Lower lobe of right lung (tissue), 2 donors: ENCODE measurements around the gene ARMC7. TPM values are rescaled to one million over a fixed set of nuclear protein-coding genes. Genes with fewer than 3 reads are reported as not detected.

Experiments used
- ATAC-seq, 2 donors: fragments of 200-7000 bp; cut with Tn5 transposase; one replicate each; pipeline ENCODE4 v1.9.1; 2020 to 2022; ENCODE audit warnings: mild to moderate bottlenecking in 2 of 2, moderate library complexity in 2 of 2
- DNase-seq: peaks from one replicate; pipeline ENCODE4 v3.0.0-alpha.2; 2020
- H3K27ac ChIP-seq: fragments of 200-600 bp; one replicate; pipeline ENCODE4 v1.8.0; 2022
- H3K27me3 ChIP-seq: fragments of 200-600 bp; one replicate; pipeline ENCODE4 v1.8.0; 2022; ENCODE audit warnings: low read depth
- H3K36me3 ChIP-seq: fragments of 200-600 bp; one replicate; pipeline ENCODE4 v1.8.0; 2022; ENCODE audit warnings: mild to moderate bottlenecking
- H3K4me1 ChIP-seq: fragments of 200-600 bp; one replicate; pipeline ENCODE4 v1.8.0; 2022
- H3K4me3 ChIP-seq: fragments of 200-600 bp; one replicate; pipeline ENCODE4 v1.8.0; 2022; ENCODE audit warnings: mild to moderate bottlenecking
- H3K9me3 ChIP-seq: fragments of 200-600 bp; one replicate; pipeline ENCODE4 v1.8.0; 2022
- intact Hi-C: fragments of 100-400 bp; cut with DNase I; formaldehyde crosslinking; loops from one replicate; pipeline ENCODE4 v1.11.0; 2022
- total RNA-seq: library from RNA; stranded (reverse); fragmentation: NEBNext Ultra II Directional; extraction: Animal tissue kit (Norgen Biotek cat#: 25700); gene quantifications from one replicate; pipeline ENCODE4 v1.2.1, GENCODE V29; 2021
- TF ChIP-seq, protein P1 (sequence below): fragments of 200-600 bp; IDR thresholded peaks from one replicate; pipeline ENCODE4 v1.8.0; 2022; ENCODE audit warnings: antibody characterized with exemption, mild to moderate bottlenecking
- donor health status: DM: no; HTN: yes; CAD: no; lungs with severe emphysema.

Gene ARMC7
- total RNA-seq, 1 donor from 2014 or later, result 16.7 TPM

DNA sequence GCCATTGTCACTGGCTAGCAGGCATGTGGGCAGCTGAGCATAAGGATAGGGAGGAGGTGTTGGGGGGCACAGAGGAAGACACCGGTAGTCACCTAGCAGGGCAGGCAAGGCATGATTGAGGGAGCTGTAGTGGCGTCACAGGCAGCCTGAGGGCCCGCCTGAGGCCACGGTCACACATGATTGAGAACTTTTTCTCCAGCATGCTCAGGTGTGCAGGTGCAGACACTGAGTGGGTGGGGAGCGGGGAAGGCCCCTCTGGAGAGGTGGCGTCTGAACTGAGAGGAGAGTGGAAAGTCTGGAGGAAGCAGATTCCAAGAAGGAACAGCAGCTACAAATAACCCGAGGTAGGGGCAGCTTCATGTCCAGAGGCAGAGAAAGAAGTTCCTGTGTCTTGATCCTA lies 10.9 kb upstream of the ARMC7 start:
- intact Hi-C loops, result no loop called here
- TF ChIP-seq, protein P1, sequence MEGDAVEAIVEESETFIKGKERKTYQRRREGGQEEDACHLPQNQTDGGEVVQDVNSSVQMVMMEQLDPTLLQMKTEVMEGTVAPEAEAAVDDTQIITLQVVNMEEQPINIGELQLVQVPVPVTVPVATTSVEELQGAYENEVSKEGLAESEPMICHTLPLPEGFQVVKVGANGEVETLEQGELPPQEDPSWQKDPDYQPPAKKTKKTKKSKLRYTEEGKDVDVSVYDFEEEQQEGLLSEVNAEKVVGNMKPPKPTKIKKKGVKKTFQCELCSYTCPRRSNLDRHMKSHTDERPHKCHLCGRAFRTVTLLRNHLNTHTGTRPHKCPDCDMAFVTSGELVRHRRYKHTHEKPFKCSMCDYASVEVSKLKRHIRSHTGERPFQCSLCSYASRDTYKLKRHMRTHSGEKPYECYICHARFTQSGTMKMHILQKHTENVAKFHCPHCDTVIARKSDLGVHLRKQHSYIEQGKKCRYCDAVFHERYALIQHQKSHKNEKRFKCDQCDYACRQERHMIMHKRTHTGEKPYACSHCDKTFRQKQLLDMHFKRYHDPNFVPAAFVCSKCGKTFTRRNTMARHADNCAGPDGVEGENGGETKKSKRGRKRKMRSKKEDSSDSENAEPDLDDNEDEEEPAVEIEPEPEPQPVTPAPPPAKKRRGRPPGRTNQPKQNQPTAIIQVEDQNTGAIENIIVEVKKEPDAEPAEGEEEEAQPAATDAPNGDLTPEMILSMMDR, result no peak
- H3K9me3 ChIP-seq, result no peaks in the 10 kb centered on the region
- H3K36me3 ChIP-seq, result peaks cover 40% of the 10 kb centered on the region
- no peaks in the 10 kb centered on the region for H3K27me3 ChIP-seq
- no peak for ATAC-seq
- H3K4me1 ChIP-seq, result peaks cover 25% of the 10 kb centered on the region
- H3K27ac ChIP-seq, result no peak overlapping the region
- H3K4me3 ChIP-seq, result no peak overlapping the region
- DNase-seq, result no peak

DNA sequence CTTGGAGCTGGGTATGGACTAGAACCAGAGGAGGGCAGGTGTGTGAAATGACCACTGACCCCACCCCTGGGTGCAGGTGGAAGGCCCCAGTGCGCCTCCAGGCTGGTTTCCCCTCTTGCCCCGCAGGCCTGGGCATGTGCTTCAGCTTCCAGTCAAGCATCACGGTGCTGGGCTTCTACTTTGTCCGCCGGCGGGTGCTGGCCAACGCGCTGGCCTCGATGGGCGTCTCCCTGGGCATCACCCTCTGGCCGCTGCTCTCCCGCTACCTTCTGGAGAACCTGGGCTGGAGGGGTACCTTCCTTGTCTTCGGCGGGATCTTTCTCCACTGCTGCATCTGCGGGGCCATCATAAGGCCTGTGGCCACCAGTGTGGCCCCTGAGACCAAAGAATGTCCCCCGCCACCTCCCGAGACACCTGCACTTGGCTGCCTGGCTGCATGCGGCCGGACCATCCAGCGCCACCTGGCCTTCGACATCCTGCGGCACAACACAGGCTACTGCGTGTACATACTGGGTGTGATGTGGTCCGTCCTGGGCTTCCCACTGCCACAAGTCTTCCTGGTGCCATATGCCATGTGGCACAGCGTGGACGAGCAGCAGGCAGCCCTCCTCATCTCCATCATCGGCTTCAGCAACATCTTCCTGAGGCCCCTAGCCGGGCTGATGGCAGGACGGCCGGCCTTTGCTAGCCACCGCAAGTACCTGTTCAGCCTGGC lies 9.7 kb upstream of the ARMC7 start:
- intact Hi-C loops, result no loop called here
- no peaks in the 10 kb centered on the region for H3K27me3 ChIP-seq
- peaks cover 44% of the 10 kb centered on the region for H3K36me3 ChIP-seq
- H3K4me3 ChIP-seq, result no peak overlapping the region
- no peak overlapping the region for H3K27ac ChIP-seq
- peaks cover 22% of the 10 kb centered on the region for H3K4me1 ChIP-seq
- H3K9me3 ChIP-seq, result no peaks in the 10 kb centered on the region
- ATAC-seq (no peak), DNase-seq (no peak)
- TF ChIP-seq, protein P1, result no peak

- DNase-seq (no peak), ATAC-seq (no peak)
- Histone ChIP-seq H3K27ac (no peak overlapping the region), H3K4me3 (no peak overlapping the region), H3K36me3 (peaks cover 45% of the 10 kb centered on the region), H3K4me1 (peaks cover 11% of the 10 kb centered on the region), H3K27me3 (no peaks in the 10 kb centered on the region), H3K9me3 (no peaks in the 10 kb centered on the region)
- intact Hi-C loops, result no loop called here
- TF ChIP-seq, protein P1, result no peak
Observed at GRCh38 chr17:75102385-75102821, 7.4 kb upstream of the ARMC7 start.

- ATAC-seq, result peak; percentile 57 to 70
- H3K36me3 ChIP-seq, result peaks cover 31% of the 10 kb centered on the region
- no peaks in the 10 kb centered on the region for H3K27me3 ChIP-seq
- TF ChIP-seq, protein P1, result no peak
- intact Hi-C loops, result no loop called here
- peaks cover 16% of the 10 kb centered on the region for H3K4me1 ChIP-seq
- no peak overlapping the region for H3K27ac ChIP-seq
- H3K9me3 ChIP-seq, result no peaks in the 10 kb centered on the region
- no peak overlapping the region for H3K4me3 ChIP-seq
- no peak for DNase-seq
Observed at GRCh38 chr17:75103601-75104554, 5.9 kb upstream of the ARMC7 start.

- no peaks in the 10 kb centered on the region for H3K27me3 ChIP-seq
- TF ChIP-seq, protein P1, result peak; percentile 81
- no peak overlapping the region for H3K4me3 ChIP-seq
- H3K9me3 ChIP-seq, result no peaks in the 10 kb centered on the region
- ATAC-seq, result peak; percentile 75 to 82
- H3K36me3 ChIP-seq, result peaks cover 16% of the 10 kb centered on the region
- H3K27ac ChIP-seq, result peak overlapping the region; percentile 46
- DNase-seq, result peak; percentile 75
- peaks cover 25% of the 10 kb centered on the region for H3K4me1 ChIP-seq
- intact Hi-C loops, result no loop called here
Observed at GRCh38 chr17:75105126-75106080, 4.4 kb upstream of the ARMC7 start.
